NCI-H187 (cell line): Measurements from ENCODE around the gene SMIM10L2A.
"Not testable (repeated sequence)": the region's sequence is repeated elsewhere in the genome, so short reads cannot be mapped to it uniquely, and the experiment has no call there.

Experiments used
- DNase-seq, 2 experiments: peaks; one replicate each; lab custom pipeline; 2025; lab: John Stamatoyannopoulos, UW

Gene SMIM10L2A

DNA sequence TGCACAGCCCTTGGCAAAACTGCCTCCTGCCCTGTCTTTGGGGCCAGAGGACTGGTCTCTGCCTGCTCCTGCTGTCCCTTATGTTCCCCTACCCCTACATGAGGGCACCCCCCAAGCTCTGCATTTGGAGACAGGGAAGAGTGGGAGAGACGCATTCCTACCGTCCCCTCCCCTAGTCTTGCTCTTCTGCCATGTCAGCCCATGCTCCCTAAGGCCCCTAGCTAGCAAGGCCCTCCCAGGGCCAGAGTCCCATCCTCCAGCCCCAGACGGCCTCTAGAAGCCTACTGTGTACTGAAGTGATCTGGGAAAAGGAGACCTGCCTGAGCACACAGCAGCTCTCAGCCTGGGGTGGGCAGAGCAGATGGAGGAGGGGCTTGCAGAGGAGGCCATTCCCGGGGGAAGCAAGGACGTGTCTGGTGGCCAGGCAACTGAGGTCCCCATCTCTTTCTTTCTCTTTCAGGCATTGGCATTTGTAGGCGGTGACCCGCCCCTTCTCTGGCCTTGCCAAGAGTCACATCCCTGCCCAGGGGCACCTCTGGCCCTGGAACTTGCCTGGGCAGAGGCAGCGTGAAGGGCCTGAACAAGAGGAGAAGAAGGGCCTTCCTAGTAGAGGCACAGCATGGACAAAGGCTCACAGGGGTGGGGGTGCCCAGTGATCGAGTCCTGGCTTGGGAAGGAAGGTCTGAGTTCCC, 1.6 kb downstream of the SMIM10L2A start:
- DNase-seq, result not testable (repeated sequence)

DNA sequence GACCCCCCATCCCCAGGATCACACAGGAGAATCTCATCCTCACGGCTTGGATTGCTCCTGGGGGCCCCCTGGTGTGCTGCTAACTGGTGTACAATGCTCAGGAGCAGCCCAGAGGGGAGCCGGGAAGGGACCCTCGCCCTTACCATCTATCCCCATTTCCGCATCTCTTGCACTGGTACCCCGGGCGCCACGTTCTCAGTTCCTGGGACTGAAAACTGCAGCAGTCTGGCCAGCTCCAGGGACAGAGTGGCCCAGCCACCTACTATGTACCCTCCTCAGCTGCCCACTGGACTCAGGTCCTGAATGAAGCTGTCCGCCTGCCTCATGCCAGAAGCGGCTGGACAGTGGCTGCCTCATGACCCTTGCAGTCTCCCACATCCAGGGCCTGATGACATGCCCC, 2.7 kb downstream of the SMIM10L2A start:
- no peak for DNase-seq

DNA sequence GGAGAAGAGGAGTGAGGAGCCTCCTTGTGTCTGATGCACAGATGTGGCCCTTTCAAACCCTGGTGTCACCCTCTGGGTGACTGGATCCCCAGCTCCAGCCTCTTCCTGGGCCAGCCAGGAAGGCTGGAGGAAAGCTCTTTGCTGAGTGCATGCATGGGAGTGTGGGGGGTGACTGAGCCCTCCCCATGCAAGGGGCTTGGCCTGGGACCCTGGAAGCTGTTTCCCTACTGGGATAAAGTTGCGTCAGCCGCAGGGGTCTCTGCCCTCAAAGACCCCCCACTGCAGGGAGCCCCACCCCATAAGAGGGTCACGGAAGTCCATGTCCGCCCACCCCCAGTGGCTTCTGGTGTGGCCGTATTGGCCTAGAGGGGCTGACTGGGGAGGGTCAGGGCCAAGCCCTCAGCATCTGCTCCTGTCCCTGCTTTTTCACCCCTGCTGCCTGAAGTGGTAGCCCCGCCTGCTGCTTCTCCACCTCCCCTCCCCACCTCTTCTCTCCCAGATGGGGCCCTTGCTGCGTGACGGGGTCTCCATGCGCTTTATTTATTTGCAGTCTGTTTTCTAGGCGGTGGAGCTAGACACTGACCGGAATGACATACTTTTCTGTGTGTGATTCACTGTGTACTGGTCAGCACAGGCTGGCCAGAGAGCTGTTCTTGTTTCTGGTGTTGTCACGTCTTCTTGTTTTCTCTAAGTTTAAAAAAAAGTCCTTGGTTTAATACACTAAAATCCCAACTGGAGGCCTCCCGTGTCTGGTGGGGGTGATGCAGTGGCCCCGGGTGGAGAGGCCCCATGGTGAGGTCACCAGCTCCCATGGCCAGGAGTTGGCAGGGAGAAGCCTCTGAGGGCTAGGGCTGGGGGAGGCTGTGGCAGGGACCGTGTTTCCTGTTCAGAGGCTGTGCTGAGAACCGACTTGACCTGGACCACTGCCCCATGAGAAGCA, 3.6 kb downstream of the SMIM10L2A start:
- no peak for DNase-seq

DNA sequence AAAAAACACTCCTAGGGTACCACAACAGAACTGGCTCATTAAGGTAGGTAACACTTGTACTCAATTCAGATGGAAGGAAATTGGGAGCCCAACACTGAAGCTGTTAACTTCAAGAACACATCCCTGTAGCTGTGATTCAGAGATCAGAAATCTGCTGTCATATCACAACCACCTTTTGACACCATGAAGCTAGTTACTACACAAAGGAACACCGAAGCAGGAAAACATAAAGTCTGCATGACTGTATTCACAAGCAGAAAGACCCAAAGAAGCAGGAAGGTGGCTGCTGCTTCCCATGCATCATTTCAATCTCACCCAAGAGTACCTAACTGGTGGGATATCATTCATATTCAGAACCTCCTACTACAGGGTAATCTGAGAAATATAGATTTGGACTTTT, 7.7 kb downstream of the SMIM10L2A start:
- no peak for DNase-seq

DNA sequence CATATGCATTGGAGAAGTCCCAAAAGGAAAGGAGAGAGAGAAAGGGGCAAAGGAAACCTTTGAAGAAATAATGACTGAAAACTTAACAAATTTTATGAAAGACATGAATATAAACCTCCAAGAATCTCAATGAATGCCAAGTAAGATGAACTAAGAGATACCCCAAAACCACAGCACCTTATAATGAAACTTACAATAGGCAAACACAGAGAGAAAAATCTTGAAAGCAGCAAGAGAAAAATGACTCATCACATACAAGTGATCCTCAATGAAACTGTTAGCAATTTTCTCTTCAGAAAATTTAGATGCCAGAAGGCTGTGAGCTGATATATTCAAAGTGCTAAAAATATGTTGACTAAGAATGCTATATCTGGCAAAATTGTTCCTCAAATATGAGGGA, 10.1 kb downstream of the SMIM10L2A start:
- no peak for DNase-seq

DNA sequence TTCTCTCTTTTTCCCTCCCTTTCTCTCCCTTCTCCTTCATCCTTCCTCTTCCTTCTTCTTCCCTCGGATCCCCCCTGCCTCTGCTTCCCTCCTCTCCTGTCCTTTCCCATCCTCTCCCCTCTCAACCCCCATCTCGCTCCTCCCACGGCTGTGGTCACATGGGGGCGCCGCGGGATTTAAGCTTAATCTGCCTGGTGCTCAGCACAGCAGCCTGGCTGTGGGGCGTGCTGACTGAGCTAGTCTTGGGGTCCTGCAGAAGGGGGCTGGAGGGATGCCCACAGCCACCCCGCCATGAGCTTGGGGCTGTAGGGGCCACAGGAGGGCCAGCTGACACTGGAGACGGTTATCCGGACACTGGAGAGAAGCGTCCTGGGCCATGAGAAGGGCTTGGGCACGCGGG, 10.7 kb downstream of the SMIM10L2A start:
- no peak for DNase-seq

DNA sequence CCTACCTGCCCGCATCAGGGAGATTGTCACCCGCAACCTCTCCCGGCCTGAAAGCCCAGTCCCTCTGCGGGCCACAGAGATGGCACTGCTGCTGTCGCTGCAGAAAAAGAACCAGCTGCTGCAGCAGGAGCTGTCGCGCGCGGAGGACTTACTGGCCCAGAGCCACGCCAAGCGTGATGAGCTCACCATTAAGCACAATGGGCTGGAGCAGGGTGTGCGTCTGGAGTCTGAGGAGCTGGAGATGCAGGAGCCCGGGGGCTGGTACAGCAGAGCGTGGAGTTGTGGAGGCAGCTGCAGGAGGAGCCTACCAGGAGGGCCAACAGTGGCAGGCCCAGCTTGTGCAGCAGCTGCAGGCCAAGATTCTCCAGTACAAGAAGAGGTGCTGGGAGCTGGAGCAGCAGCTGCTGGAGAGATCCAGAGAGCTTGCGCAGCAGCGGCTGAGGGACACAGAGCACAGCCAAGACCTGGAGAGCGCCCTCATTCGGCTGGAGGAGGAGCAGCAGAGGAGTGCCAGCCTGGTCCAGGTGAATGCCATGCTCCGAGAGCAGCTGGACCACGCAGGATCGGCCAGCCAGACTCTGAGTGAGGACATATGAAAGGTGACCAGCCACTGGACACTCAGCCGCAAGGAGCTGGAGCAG, 11.3 kb downstream of the SMIM10L2A start:
- no peak for DNase-seq

DNA sequence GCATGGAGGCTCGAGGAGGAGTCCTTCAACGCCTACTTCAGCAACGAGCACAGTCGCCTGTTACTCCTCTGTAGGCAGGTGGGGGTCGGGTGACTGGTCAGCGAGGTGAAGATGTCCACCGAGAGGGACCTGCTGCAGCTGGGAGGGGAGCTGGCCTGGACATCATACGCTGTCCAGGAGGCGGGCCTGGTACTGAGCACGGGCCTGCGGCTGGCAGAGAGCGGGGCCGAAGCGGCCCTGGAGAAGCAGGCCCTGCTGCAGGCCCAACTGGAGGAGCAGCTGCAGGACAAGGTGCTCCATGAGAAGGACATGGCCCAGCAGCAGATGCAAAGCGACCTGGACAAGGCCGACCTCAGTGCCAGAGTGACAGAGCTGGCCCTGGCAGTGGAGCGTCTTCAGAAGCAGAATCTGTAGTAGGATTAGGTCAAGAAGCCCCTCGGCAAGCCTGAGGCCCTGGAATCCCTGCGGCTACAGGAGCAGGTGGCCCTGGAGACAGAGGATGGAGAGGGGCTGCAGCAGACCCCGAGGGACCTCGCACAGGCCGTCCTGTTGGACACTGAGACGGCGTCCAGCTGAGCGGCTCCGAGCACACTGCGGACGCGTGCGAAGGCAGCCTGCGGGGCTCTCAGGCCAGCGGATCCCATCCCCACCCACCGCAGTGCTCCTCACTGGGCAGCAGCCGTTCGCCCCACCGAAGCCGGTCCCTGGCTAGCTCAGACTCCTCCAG, 11.9 kb downstream of the SMIM10L2A start:
- no peak for DNase-seq

DNA sequence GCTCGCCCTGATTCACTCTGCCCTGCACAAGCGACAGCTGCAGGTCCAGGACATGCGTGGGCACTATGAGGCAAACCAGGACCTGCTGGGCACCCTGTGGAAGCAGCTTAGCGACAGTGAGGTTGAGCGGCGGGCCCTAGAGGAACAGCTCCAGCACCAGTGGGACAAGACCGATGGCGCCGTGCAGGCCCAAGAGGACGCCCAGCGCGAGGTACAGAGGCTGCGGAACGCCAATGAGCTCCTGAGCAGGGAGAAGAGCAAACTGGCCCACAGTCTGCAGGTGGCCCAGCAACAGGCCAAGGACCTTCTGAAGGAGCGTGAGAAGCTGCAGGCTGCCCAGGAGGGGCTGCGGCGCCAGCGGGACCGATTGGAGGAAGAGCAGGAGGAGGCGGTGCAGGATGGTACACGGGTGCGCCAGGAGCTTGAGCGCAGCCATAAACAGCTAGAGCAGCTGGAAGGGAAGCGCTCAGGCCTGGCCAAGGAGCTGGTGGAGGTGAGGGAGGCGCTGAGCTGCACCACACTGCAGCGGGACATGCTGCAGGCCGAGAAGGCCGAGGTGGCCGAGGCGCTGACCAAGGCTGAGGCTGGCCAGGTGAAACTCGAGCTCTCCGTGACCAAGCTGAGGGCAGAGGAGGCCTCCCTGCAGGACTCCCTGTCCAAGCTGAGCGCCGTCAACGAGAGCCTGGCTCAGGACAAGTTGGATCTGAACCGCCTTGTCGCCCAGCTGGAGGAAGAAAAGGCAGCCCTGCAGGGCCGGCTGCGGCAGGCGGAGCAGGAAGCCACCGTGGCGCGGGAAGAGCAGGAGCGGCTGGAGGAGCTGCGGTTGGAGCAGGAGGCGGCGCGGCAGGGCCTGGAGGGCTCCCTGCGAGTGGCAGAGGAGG, 12.8 kb downstream of the SMIM10L2A start:
- no peak for DNase-seq

DNA sequence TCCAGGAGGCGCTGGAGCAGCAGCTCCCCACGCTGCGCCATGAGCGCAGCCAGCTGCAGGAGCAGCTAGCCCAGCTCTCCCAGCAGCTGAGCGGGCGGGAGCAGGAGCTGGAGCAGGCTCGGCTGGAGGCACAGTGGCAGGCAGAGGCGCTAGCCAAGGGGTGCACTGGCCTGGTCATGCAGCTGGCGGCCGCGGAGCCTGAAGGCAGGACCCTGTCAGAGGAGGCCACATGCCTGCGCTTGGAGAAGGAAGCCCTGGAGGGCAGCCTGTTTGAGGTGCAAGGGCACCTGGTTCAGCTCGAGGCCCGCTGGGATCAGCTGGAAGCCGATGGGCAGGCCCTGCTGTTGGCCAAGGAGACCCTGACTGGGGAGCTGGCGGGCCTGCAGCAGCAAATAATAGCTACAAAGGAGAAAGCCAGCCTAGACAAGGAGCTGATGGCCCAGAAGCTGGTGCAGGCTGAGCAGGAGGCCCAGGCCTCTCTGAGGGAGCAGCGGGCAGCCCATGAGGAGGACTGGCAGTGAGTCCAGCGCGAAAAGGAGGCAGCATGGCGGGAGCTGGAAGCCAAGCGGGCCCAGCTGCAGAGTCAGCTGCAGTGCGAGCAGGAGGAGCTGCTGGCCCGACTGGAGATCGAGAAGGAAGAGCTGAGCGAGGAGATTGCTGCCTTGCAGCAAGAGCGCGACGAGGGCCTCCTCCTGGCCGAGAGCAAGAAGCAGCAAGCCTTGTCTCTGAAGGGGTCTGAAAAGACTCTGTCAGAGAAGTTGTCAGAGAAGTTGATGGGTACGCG, 13.6 kb downstream of the SMIM10L2A start:
- DNase-seq, result no peak

DNA sequence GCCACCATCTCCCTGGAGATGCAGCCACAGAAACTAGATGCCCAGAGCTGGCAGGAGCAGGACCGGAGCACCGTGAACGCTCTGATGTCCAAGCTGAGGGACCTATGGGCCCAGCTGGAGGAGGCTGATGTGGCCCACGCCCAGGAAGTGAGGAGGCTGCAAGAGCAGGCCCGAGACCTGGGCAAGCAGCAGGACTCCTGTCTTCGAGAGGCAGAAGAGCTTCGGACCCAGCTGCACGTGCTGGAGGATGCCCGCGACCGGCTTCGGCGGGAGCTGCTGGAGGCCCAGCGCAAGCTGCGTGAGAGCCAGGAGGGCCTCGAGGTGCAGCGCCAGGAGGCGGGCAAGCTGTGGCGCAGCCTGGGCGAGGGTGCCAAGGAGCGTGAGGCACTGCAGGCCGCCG, 14.2 kb downstream of the SMIM10L2A start:
- DNase-seq, result no peak

DNA sequence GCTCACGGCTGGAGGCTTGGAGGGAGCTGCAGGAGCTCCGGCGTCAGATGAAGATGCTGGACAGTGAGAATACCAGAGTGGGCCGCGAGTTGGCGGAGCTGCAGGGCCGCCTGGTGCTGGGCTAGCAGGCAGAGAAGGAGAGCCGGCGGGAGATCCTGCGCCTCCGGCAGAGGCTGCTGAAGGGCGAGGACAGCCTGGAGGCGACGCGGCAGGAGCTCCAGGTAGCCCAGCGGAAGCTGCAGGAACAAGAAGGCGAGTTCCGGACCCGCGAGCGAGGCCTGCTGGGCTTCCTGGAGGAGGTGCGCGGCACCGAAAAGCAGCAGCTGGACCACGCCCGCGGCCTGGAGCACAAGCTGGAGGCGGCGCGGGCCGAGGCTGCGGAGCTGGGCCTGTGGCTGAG, 14.7 kb downstream of the SMIM10L2A start:
- no peak for DNase-seq

DNA sequence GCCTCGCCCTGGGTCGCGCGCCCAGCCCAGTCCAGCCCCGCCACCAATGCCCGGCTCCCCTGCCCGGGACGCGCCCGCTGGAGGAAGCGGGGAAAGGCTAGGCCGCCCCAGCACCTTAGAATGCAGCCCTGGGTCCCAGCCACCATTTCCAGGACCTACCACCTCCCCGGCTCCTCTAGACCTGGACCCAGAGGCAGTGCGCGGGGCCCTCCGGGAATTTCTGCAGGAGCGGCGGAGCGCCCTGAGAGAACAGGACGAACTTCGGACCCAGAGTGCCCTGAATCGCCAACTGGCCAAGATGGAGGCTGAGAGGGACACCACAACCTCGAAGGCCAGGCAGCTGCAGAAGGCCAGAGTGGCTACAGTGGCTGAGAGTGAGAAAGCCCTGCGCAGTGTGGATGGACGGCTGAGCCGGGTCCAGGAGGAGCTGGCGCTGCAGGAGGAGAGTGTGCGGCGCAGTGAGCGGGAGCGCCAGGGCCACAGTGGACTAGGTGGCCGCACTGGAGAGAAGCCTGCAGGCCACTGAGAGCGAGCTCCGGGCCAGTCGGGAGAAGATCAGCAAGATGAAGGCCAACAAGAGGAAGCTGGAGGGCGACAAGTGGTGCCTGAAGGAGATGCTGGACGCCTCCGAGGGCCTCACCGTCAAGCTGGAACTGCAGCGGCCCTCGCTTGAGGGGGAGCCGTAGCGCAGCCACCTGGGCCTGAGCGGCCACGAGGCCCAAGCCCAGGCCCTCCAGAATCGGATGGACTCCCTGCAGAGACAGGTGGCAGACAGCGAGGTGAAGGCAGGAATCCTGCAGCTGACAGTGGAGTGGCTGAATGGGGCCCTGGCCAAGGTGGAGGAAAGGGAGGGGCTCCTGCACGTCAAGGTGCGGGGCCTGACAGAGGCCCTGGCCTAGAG, 15.5 kb downstream of the SMIM10L2A start:
- DNase-seq, result no peak

DNA sequence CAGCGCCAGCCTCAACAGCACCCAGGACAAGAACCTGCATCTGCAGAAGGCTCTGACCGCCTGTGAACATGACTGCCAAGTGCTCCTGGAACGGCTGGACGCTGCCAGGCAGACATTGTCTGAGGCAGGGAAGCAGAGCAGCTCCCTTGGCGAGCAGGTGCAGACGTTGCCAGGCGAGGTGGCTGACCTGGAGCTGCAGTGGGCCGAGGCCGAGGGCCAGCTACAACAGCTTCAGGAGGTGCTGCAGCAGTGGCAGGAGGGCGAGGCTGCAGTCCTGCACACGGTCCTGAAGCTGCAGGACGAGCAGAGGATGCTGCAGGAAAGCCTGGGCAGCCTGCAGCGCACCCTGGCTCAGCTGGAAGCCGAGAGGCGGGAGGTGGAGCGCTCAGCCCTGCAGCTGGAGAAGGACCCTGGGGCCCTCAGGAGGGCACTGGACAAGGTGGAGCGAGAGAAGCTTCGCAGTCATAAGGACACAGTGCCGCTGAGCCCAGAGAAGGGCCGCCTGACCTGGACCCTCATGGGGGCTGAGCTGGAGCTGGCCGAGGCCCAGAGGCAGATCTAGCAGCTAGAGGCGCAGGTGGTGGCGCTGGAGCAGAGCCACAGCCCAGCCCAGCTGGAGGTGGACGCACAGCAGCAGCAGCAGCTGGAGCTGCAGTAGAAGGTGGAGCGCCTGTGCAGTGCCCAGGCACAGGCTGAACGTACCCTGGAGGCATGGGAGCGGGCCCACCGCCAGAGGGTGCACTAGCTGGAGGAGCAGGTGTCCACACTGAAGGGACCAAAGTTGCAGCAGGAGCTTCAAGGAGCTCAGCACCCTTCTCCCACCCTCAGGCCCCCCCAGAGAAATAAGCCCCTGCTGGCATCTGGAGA, 16.4 kb downstream of the SMIM10L2A start:
- no peak for DNase-seq

DNA sequence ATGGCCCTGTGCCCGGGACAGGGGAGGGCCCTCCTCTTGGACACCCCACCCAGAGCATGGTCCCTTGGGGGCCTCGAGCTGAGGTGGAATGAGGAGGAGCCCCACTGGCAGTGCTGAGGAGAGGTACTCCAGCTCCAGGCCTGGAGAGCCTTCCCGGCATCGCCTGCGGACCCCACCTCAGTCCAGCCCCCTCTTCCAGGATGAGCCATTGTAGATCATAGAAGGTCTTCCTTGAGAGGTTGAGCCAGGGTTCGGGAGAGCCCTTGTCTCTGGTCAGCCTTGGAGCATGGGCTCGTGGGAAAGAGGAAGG, 16.9 kb downstream of the SMIM10L2A start:
- DNase-seq, result no peak

DNA sequence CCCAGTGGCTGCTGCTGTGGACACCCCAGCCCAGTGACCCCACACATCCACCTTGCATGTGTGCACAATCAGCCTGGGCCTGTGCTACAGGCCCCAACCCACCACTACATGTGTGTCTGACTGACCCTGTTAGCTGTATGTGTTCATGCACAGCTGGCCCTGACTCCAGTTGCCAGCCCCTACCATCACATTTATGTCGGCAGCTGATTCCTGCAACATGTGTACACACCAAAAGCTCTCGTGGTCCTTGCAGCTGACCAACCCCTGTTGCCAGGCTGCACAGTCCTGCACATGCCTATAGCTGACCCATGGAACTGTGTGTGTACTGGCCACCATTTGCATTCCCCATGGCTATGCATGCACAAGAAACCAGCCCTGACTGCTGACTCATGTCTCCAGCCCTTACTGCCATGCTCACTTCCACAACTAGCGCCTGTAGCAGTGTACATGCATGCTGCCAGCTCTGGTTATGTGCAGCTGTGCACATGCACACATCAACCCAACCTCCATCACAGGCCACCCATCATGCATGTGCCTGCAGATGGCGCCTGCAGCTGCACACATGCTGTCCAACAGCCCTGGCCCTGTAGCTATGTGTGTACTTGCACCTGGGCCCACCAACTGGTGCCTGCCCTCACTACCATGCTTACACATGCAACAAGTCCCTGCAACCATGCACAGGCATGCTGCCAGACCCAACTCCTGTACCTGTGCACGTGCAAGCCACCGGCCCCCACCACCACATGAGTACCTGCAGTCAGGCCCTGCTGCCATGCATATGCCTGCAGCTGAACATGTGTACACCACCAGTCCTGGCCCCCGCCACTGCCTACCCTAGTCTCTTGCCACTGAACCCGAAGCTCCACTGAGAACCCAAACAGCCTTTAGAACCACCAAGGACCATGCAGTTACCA, 28.1 kb downstream of the SMIM10L2A start:
- DNase-seq, result no peak

DNA sequence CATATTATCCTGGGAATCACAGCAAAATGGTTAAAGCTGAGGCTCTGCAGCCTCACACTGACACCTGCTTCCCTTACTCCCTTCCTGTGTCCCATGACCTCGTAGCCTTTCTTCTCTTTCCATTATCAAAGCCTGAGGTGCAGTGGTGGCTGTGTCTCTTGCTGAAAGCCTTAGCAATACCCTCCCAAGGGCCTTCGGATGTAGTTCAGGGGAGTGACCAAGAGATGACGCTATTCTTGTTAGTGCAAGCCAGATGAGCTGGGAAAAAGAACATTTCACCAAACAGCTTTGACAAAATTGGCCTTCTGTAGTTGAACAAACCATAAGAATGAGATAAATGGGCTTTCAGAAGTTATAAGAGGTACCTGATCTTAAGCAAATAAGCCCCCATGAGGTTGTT, 31.6 kb downstream of the SMIM10L2A start:
- no peak for DNase-seq
